OCI-LY3 (cell line): Measurements from ENCODE around the gene TIMM23B.
"Not testable (repeated sequence)": the region's sequence is repeated elsewhere in the genome, so short reads cannot be mapped to it uniquely, and the experiment has no call there.

Experiments
- H2AFZ ChIP-seq: fragments of 200-600, 300-600 bp; shearing (Covaris generic); 2 replicates; pipeline ENCODE4 v1.6.0; 2014; ENCODE audit warnings: antibody characterized with exemption, low read depth, low read length
- H3K27ac ChIP-seq: fragments of 200-600, 300-600 bp; sonication (generic); 2 replicates; pipeline ENCODE4 v1.5.1; 2014; ENCODE audit warnings: mild to moderate bottlenecking, low read length, moderate library complexity, mixed read lengths
- H3K27me3 ChIP-seq: fragments of 200-600, 300-600 bp; sonication (generic); 2 replicates; pipeline ENCODE4 v1.6.1; 2014; ENCODE audit warnings: low read depth, low read length, mixed read lengths
- H3K36me3 ChIP-seq: fragments of 200-600, 300-600 bp; sonication (generic); replicated peaks from 2 replicates; pipeline ENCODE3; 2014; ENCODE audit warnings: low read depth, low read length, mixed read lengths
- H3K4me1 ChIP-seq: fragments of 300-600, 200-600 bp; sonication (generic); 2 replicates; pipeline ENCODE4 v1.6.1; 2014; ENCODE audit warnings: low read length, mixed read lengths
- H3K4me2 ChIP-seq: fragments of 200-600, 300-600 bp; sonication (generic); 2 replicates; pipeline ENCODE4 v1.6.1; 2014; ENCODE audit warnings: low read length, mixed read lengths
- H3K4me3 ChIP-seq: fragments of 300-600, 200-600 bp; sonication (generic); 2 replicates; pipeline ENCODE4 v1.5.1; 2014; ENCODE audit warnings: antibody characterized with exemption, mild to moderate bottlenecking, low read length, moderate library complexity
- H3K79me2 ChIP-seq: fragments of 300-600, 200-600 bp; shearing (Covaris generic); 2 replicates; pipeline ENCODE4 v1.6.1; 2014; ENCODE audit warnings: mild to moderate bottlenecking, low read length, mixed read lengths
- H3K9ac ChIP-seq: fragments of 300-600, 200-600 bp; shearing (Covaris generic); 2 replicates; pipeline ENCODE4 v1.6.0; 2014; ENCODE audit warnings: mild to moderate bottlenecking, low read length, moderate library complexity
- H3K9me3 ChIP-seq: fragments of 200-600, 300-600 bp; shearing (Covaris generic); 2 replicates; pipeline ENCODE4 v1.6.1; 2014; ENCODE audit warnings: low read length, mixed read lengths; ENCODE audit not compliant: insufficient read depth
- H4K20me1 ChIP-seq: fragments of 200-600, 300-600 bp; sonication (generic); 2 replicates; pipeline ENCODE4 v1.6.1; 2016; ENCODE audit warnings: low read length, mixed read lengths; ENCODE audit not compliant: insufficient read depth

TIMM23B gene

GRCh38 chr10:49971466-49971865 is 29.6 kb downstream of the TIMM23B start:
- not testable (repeated sequence) for H3K9me3 ChIP-seq, H3K9ac ChIP-seq, H3K4me2 ChIP-seq, H2AFZ ChIP-seq, H3K27me3 ChIP-seq, H3K79me2 ChIP-seq, H3K4me1 ChIP-seq, H3K27ac ChIP-seq, H3K4me3 ChIP-seq, H3K36me3 ChIP-seq, H4K20me1 ChIP-seq

GRCh38 chr10:49972094-49972493 is 30.2 kb downstream of the TIMM23B start:
- not testable (repeated sequence) for H3K27me3 ChIP-seq, H3K9ac ChIP-seq, H3K36me3 ChIP-seq, H3K9me3 ChIP-seq, H3K79me2 ChIP-seq, H4K20me1 ChIP-seq, H3K4me3 ChIP-seq, H2AFZ ChIP-seq, H3K27ac ChIP-seq, H3K4me2 ChIP-seq, H3K4me1 ChIP-seq

GRCh38 chr10:49977756-49978155 is 35.9 kb downstream of the TIMM23B start:
- not testable (repeated sequence) for H2AFZ ChIP-seq, H3K27me3 ChIP-seq, H3K9me3 ChIP-seq, H3K4me3 ChIP-seq, H4K20me1 ChIP-seq, H3K4me1 ChIP-seq, H3K9ac ChIP-seq, H3K79me2 ChIP-seq, H3K4me2 ChIP-seq, H3K27ac ChIP-seq, H3K36me3 ChIP-seq

GRCh38 chr10:49987207-49987606 is 45.4 kb downstream of the TIMM23B start:
- not testable (repeated sequence) for H3K4me2 ChIP-seq

GRCh38 chr10:49988376-49988775 is 46.5 kb downstream of the TIMM23B start, which contains the start of gene AGAP6:
AGAP6 (plus strand) TSS chr10:49988406; CDS start chr10:49988716, 310 bp downstream.
- not testable (repeated sequence) for H3K9me3 ChIP-seq, H3K27me3 ChIP-seq, H3K4me2 ChIP-seq, H3K9ac ChIP-seq, H4K20me1 ChIP-seq, H2AFZ ChIP-seq, H3K4me3 ChIP-seq, H3K79me2 ChIP-seq, H3K4me1 ChIP-seq, H3K27ac ChIP-seq, H3K36me3 ChIP-seq

More at GRCh38 chr10:49987207-49987606, 45.4 kb downstream of the TIMM23B start:
- not testable (repeated sequence) for H3K79me2 ChIP-seq, H3K4me3 ChIP-seq, H3K9ac ChIP-seq, H3K27me3 ChIP-seq, H3K27ac ChIP-seq, H3K4me1 ChIP-seq, H4K20me1 ChIP-seq, H2AFZ ChIP-seq, H3K9me3 ChIP-seq, H3K36me3 ChIP-seq

- not testable (repeated sequence) for H2AFZ ChIP-seq, H3K9me3 ChIP-seq, H3K4me3 ChIP-seq, H3K27me3 ChIP-seq, H3K27ac ChIP-seq, H3K36me3 ChIP-seq, H3K79me2 ChIP-seq, H3K9ac ChIP-seq, H3K4me2 ChIP-seq, H4K20me1 ChIP-seq, H3K4me1 ChIP-seq
These were observed 53.5 kb downstream of the TIMM23B start for GRCh38 chr10:49995321-49995720.

GRCh38 chr10:50014024-50014423 is 72.2 kb downstream of the TIMM23B start:
- H3K36me3 ChIP-seq, result not testable (repeated sequence)

GRCh38 chr10:50015596-50016220 is 73.9 kb downstream of the TIMM23B start:
- H2AFZ ChIP-seq, H4K20me1 ChIP-seq, H3K36me3 ChIP-seq, H3K9me3 ChIP-seq, H3K27ac ChIP-seq, H3K4me2 ChIP-seq, H3K4me1 ChIP-seq, H3K79me2 ChIP-seq, H3K9ac ChIP-seq, H3K4me3 ChIP-seq, H3K27me3 ChIP-seq: not testable (repeated sequence)

More at GRCh38 chr10:50014024-50014423, 72.2 kb downstream of the TIMM23B start:
- H3K4me2 ChIP-seq, H3K27me3 ChIP-seq, H3K9ac ChIP-seq, H4K20me1 ChIP-seq, H3K4me1 ChIP-seq, H3K79me2 ChIP-seq, H2AFZ ChIP-seq, H3K4me3 ChIP-seq, H3K9me3 ChIP-seq, H3K27ac ChIP-seq: not testable (repeated sequence)

- not testable (repeated sequence) for H4K20me1 ChIP-seq, H3K79me2 ChIP-seq, H3K9ac ChIP-seq, H3K27ac ChIP-seq, H3K9me3 ChIP-seq, H3K4me1 ChIP-seq, H2AFZ ChIP-seq, H3K36me3 ChIP-seq, H3K27me3 ChIP-seq, H3K4me3 ChIP-seq, H3K4me2 ChIP-seq
These were observed 75.1 kb downstream of the TIMM23B start for GRCh38 chr10:50016926-50017325.

- not testable (repeated sequence) for H3K9ac ChIP-seq
These were observed 75.8 kb downstream of the TIMM23B start for GRCh38 chr10:50017646-50018045.

More at GRCh38 chr10:50017646-50018045, 75.8 kb downstream of the TIMM23B start:
- H3K27ac ChIP-seq, H3K27me3 ChIP-seq, H4K20me1 ChIP-seq, H3K4me1 ChIP-seq, H3K79me2 ChIP-seq, H3K9me3 ChIP-seq, H3K36me3 ChIP-seq, H2AFZ ChIP-seq, H3K4me3 ChIP-seq, H3K4me2 ChIP-seq: not testable (repeated sequence)
